Neural cell (in vitro differentiated cells): ENCODE data around the gene CD300LF.

Source experiments
- EZH2 ChIP-seq: fragments of 200-600, 300-800 bp; shearing (Covaris generic), sonication (generic); IDR thresholded peaks from 2 replicates; pipeline ENCODE4 v1.6.1; 2014; ENCODE audit warnings: antibody characterized with exemption, low read length, borderline replicate concordance, mild to moderate bottlenecking; ENCODE audit not compliant: insufficient read depth, poor library complexity, severe bottlenecking
- POLR2AphosphoS5 ChIP-seq: IDR thresholded peaks from 2 replicates; pipeline ENCODE4 v1.6.1; 2012
- TAF1 ChIP-seq: IDR thresholded peaks from 2 replicates; pipeline ENCODE4 v1.6.1; 2012; ENCODE audit warnings: low read depth
- TF ChIP-seq, protein P1 (sequence below): fragments of 450-650 bp; IDR thresholded peaks from 2 replicates; pipeline ENCODE4 v1.5.1; 2014; ENCODE audit warnings: antibody characterized with exemption, mild to moderate bottlenecking, moderate library complexity; ENCODE audit not compliant: poor library complexity, severe bottlenecking

DNA sequence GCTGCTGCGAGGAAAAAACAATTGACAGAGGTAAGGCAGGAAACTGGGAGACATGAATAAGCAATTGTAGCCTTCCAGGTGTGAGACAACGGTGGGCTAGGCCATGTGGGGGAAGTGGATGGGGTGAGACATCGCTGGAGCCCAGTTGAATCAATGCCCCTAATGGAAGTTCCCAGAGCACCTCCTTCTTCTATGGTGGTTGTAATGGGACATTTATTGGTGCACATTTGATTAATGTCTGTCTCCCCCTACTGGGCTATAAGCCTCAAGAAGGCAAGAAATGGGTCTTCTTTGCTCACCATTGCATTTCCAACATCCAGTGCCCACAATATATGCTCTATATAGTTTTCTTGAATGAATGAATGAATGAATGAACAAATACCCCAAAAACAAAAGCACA is 66.5 kb downstream of the CD300LF start:
- TF ChIP-seq TAF1, result no peak
- TF ChIP-seq, protein P1, sequence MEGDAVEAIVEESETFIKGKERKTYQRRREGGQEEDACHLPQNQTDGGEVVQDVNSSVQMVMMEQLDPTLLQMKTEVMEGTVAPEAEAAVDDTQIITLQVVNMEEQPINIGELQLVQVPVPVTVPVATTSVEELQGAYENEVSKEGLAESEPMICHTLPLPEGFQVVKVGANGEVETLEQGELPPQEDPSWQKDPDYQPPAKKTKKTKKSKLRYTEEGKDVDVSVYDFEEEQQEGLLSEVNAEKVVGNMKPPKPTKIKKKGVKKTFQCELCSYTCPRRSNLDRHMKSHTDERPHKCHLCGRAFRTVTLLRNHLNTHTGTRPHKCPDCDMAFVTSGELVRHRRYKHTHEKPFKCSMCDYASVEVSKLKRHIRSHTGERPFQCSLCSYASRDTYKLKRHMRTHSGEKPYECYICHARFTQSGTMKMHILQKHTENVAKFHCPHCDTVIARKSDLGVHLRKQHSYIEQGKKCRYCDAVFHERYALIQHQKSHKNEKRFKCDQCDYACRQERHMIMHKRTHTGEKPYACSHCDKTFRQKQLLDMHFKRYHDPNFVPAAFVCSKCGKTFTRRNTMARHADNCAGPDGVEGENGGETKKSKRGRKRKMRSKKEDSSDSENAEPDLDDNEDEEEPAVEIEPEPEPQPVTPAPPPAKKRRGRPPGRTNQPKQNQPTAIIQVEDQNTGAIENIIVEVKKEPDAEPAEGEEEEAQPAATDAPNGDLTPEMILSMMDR, result no peak
- no peak for TF ChIP-seq POLR2AphosphoS5
- no peak for TF ChIP-seq EZH2
